HepG2 (cell line): Measurements from ENCODE around the gene MDP1. TPM values are rescaled to one million over a fixed set of nuclear protein-coding genes. Genes with fewer than 3 reads are reported as not detected.
A peak's percentile ranks its signal among the peaks of the same experiment; 100 is the strongest.

Experiments
- JDP2 ChIP-seq: sonication (generic); formaldehyde crosslinking; IDR thresholded peaks from 2 replicates; pipeline ENCODE4 v1.8.1; 2022; ENCODE audit warnings: missing genetic modification reagents, borderline replicate concordance
- KDM5B ChIP-seq: sonication (generic); formaldehyde crosslinking; IDR thresholded peaks from 2 replicates; pipeline ENCODE4 v1.4.0; 2020; ENCODE audit warnings: missing genetic modification reagents, mild to moderate bottlenecking, borderline replicate concordance
- NR2F6 ChIP-seq, 2 experiments: IDR thresholded peaks; 2 replicates each; pipeline ENCODE4 v1.6.1; 2016; ENCODE audit warnings: antibody characterized with exemption in 1 of 2, mild to moderate bottlenecking in 1 of 2
- PRMT3 ChIP-seq: sonication (generic); formaldehyde crosslinking; IDR thresholded peaks from 2 replicates; pipeline ENCODE4 v1.8.1; 2022; ENCODE audit warnings: low read depth, mild to moderate bottlenecking, moderate library complexity, missing genetic modification reagents, borderline replicate concordance
- SAP130 ChIP-seq: IDR thresholded peaks from 2 replicates; pipeline ENCODE4 v1.6.1; 2016; ENCODE audit warnings: low read depth
- ZMYM3 ChIP-seq: sonication (generic); formaldehyde crosslinking; IDR thresholded peaks from 2 replicates; pipeline ENCODE4 v1.5.1; 2020; ENCODE audit warnings: mild to moderate bottlenecking, missing genetic modification reagents
- ZNF138 ChIP-seq: sonication (generic); formaldehyde crosslinking; IDR thresholded peaks from 2 replicates; pipeline ENCODE4 v1.5.0; 2020; ENCODE audit warnings: mild to moderate bottlenecking, low read depth, missing genetic modification reagents
- ZNF20 ChIP-seq: sonication (generic); formaldehyde crosslinking; IDR thresholded peaks from 2 replicates; pipeline ENCODE4 v1.4.0; 2020; ENCODE audit warnings: mild to moderate bottlenecking, moderate library complexity, missing genetic modification reagents
- ZNF468 ChIP-seq: sonication (generic); formaldehyde crosslinking; IDR thresholded peaks from 2 replicates; pipeline ENCODE4 v1.8.0; 2022; ENCODE audit warnings: mild to moderate bottlenecking, moderate library complexity, missing genetic modification reagents
- ZNF761 ChIP-seq: sonication (generic); formaldehyde crosslinking; conservative IDR thresholded peaks from 2 replicates; pipeline ENCODE4 v1.4.0; 2020; ENCODE audit warnings: mild to moderate bottlenecking, missing genetic modification reagents
- ZSCAN29 ChIP-seq: sonication (generic); formaldehyde crosslinking; conservative IDR thresholded peaks from 2 replicates; pipeline ENCODE4 v1.4.0; 2020; ENCODE audit warnings: mild to moderate bottlenecking, missing genetic modification reagents
- polyA plus RNA-seq, 8 experiments: library from polyadenylated mRNA; depleted of rRNA in 3 of 8; stranded (reverse) in 7 of 8; unstranded in 1 of 8; fragments of >200 nt; fragmentation: Illumina TruSeq in 4 of 8; extraction: Trizol in 4 of 8; gene quantifications; 2 replicates each; pipeline versions ENCODE4 v1.2.1 to v1.2.3, GENCODE V29; 2011 to 2016; ENCODE audit warnings: low read depth in 4 of 8, missing spikeins in 1 of 8, mixed read lengths in 1 of 8; ENCODE audit not compliant: insufficient read depth in 1 of 8
- total RNA-seq, 5 experiments: library from RNA; depleted of rRNA; stranded (reverse); fragments of >200 nt; fragmentation: Illumina TruSeq; extraction: Trizol; gene quantifications; 2 replicates each; pipeline ENCODE4 v1.2.3, GENCODE V29; 2016; ENCODE audit warnings: low read depth in 1 of 5
- TF ChIP-seq, protein P1 (sequence below): sonication (generic); formaldehyde crosslinking; IDR thresholded peaks from 2 replicates; pipeline ENCODE4 v1.8.1; 2023; ENCODE audit warnings: mild to moderate bottlenecking, moderate library complexity, missing genetic modification reagents
- TF ChIP-seq, protein P2 (sequence below): sonication (generic); formaldehyde crosslinking; conservative IDR thresholded peaks from 2 replicates; pipeline ENCODE4 v1.4.0; 2020; ENCODE audit warnings: missing genetic modification reagents
- TF ChIP-seq, protein P3 (sequence below): sonication (generic); formaldehyde crosslinking; conservative IDR thresholded peaks from 2 replicates; pipeline ENCODE4 v1.5.0; 2020; ENCODE audit warnings: missing genetic modification reagents
- TF ChIP-seq, protein P4 (sequence below): sonication (generic); formaldehyde crosslinking; IDR thresholded peaks from 2 replicates; pipeline ENCODE4 v1.5.0; 2020; ENCODE audit warnings: missing genetic modification reagents, mild to moderate bottlenecking, borderline replicate concordance
- TF ChIP-seq, protein P5 (sequence below): sonication (generic); formaldehyde crosslinking; IDR thresholded peaks from 2 replicates; pipeline ENCODE4 v1.5.0; 2020; ENCODE audit warnings: missing genetic modification reagents
- TF ChIP-seq, protein P6 (sequence below): sonication (generic); formaldehyde crosslinking; IDR thresholded peaks from 2 replicates; pipeline ENCODE4 v1.8.0; 2022; ENCODE audit warnings: missing genetic modification reagents, low read depth, mild to moderate bottlenecking, borderline replicate concordance
- TF ChIP-seq, protein P7 (sequence below): sonication (generic); formaldehyde crosslinking; IDR thresholded peaks from 2 replicates; pipeline ENCODE4 v1.4.0; 2020; ENCODE audit warnings: low read depth, mild to moderate bottlenecking, missing genetic modification reagents

Gene MDP1
- total and polyA plus RNA-seq, 2 of the 13 experiments (the other 11 are each of a cell fraction or from before 2014, with no cell fraction given), result 44.1 to 48.7 TPM

DNA sequence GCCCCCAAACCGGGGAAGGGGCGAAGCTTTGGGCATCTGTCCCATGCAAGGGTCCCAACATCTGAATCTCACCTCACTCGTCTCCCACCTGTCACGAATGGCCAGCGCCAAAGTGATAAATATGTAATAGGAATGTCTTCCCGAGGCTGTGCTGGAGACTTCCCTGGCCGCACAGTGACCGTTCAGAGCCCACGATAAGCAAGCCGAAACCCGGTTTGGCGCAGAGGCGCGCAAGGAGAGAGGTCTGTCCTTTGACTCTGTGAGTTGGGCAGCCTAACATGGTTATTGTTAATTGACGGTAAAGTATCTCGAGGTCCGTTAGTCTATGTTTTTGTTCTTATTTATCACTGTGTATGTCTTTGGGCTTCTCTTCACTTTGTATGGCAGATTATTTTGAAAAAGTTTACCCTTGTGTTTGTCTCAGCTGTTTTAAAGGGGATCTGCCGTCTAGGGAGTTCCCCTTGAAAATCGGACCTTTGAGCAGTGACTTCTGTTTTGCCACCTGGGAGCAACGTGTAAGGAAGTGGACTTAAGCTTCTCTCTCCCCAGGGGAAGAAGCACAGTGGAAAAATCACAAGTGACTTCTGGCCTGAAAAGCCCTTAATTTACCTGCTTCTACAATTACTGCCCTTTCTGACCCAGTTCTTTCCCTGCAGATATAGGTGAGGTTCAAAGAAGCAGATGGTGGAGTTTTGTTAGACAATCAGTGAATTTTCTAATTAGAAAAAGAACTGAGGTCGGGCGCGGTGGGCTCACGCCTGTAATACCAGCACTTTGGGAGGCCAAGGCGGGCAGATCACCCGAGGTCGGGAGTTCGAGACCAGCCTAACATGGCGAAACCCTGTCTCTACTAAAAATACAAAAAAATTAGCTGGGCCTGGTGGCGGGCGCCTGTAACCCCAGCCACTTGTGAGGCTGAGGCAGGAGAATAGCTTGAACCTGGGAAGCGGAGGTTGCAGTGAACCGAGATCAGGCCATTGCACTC, 19.5 kb downstream of the MDP1 start (continued):
- TF ChIP-seq, protein P1, sequence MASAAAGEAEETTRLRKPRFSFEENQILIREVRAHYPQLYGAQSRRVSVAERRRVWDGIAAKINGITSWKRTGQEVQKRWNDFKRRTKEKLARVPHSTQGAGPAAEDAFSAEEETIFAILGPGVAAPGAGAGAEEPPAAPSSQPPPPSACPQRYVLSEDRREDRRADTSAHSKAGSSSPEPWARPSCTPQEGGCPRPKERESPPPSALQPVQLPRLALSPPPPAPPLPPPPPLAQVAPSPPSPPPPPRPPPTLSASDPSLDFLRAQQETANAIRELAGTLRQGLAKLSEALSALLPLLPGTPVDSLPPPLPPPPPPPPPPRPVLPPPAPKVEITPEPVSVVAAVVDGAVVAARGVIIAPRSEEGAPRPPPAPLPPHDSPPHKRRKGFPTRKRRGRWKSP (CRISPR knock-in tag), result no peak
- TF ChIP-seq ZNF761 (CRISPR knock-in tag), result no peak
- no peak for TF ChIP-seq JDP2
- TF ChIP-seq, protein P2, sequence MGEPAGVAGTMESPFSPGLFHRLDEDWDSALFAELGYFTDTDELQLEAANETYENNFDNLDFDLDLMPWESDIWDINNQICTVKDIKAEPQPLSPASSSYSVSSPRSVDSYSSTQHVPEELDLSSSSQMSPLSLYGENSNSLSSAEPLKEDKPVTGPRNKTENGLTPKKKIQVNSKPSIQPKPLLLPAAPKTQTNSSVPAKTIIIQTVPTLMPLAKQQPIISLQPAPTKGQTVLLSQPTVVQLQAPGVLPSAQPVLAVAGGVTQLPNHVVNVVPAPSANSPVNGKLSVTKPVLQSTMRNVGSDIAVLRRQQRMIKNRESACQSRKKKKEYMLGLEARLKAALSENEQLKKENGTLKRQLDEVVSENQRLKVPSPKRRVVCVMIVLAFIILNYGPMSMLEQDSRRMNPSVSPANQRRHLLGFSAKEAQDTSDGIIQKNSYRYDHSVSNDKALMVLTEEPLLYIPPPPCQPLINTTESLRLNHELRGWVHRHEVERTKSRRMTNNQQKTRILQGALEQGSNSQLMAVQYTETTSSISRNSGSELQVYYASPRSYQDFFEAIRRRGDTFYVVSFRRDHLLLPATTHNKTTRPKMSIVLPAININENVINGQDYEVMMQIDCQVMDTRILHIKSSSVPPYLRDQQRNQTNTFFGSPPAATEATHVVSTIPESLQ (CRISPR knock-in tag), result no peak
- TF ChIP-seq, protein P3, sequence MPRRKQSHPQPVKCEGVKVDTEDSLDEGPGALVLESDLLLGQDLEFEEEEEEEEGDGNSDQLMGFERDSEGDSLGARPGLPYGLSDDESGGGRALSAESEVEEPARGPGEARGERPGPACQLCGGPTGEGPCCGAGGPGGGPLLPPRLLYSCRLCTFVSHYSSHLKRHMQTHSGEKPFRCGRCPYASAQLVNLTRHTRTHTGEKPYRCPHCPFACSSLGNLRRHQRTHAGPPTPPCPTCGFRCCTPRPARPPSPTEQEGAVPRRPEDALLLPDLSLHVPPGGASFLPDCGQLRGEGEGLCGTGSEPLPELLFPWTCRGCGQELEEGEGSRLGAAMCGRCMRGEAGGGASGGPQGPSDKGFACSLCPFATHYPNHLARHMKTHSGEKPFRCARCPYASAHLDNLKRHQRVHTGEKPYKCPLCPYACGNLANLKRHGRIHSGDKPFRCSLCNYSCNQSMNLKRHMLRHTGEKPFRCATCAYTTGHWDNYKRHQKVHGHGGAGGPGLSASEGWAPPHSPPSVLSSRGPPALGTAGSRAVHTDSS, result no peak
- TF ChIP-seq, protein P4, sequence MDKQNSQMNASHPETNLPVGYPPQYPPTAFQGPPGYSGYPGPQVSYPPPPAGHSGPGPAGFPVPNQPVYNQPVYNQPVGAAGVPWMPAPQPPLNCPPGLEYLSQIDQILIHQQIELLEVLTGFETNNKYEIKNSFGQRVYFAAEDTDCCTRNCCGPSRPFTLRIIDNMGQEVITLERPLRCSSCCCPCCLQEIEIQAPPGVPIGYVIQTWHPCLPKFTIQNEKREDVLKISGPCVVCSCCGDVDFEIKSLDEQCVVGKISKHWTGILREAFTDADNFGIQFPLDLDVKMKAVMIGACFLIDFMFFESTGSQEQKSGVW, result no peak
- TF ChIP-seq, protein P5, sequence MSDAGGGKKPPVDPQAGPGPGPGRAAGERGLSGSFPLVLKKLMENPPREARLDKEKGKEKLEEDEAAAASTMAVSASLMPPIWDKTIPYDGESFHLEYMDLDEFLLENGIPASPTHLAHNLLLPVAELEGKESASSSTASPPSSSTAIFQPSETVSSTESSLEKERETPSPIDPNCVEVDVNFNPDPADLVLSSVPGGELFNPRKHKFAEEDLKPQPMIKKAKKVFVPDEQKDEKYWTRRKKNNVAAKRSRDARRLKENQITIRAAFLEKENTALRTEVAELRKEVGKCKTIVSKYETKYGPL, result 0 out of 2 replicates have a peak, but pooled peaks have one; percentile 8
- no peak for TF ChIP-seq ZNF138 (CRISPR knock-in tag)
- TF ChIP-seq, protein P6, sequence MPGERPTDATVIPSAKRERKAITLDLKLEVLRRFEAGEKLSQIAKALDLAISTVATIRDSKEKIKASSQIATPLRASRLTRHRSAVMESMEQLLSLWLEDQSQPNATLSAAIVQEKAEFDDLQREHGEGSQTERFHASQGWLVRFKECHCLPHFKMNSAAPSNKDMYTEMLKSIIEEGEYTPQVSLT (CRISPR knock-in tag), result no peak
- peak; percentile 48; the same call in 1 of the 2 replicates for TF ChIP-seq SAP130
- TF ChIP-seq ZMYM3 (CRISPR knock-in tag), result no peak
- no peak for TF ChIP-seq ZNF20 (CRISPR knock-in tag)
- TF ChIP-seq ZNF468 (CRISPR knock-in tag), result no peak
- TF ChIP-seq, protein P7, sequence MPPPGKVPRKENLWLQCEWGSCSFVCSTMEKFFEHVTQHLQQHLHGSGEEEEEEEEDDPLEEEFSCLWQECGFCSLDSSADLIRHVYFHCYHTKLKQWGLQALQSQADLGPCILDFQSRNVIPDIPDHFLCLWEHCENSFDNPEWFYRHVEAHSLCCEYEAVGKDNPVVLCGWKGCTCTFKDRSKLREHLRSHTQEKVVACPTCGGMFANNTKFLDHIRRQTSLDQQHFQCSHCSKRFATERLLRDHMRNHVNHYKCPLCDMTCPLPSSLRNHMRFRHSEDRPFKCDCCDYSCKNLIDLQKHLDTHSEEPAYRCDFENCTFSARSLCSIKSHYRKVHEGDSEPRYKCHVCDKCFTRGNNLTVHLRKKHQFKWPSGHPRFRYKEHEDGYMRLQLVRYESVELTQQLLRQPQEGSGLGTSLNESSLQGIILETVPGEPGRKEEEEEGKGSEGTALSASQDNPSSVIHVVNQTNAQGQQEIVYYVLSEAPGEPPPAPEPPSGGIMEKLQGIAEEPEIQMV (CRISPR knock-in tag), result no peak
- TF ChIP-seq PRMT3, result no peak
- TF ChIP-seq ZSCAN29 (CRISPR knock-in tag), result no peak
- no peak for TF ChIP-seq KDM5B (CRISPR knock-in tag)
- no peak for TF ChIP-seq NR2F6 (IDR thresholded peaks at IDR 0.05)
- no peak for TF ChIP-seq NR2F6 (CRISPR knock-in tag; IDR thresholded peaks at IDR 0.05)
